Upper lobe of left lung (tissue), 6 donors: ENCODE data around the gene PRSS21. TPM values are rescaled to one million over a fixed set of nuclear protein-coding genes. Genes with fewer than 3 reads are reported as not detected.
A peak's percentile ranks its signal among the peaks of the same experiment; 100 is the strongest.

Experiments used
- ATAC-seq, 2 donors: fragments of 200-7000 bp; cut with Tn5 transposase; one replicate each; pipeline ENCODE4 v1.9.1; 2022; ENCODE audit warnings: mild to moderate bottlenecking in 2 of 2, moderate library complexity in 2 of 2; ENCODE audit not compliant: low FRiP score in 2 of 2
- DNase-seq, 2 donors: peaks; one replicate each; pipeline ENCODE4 v3.0.0-alpha.2; 2019 to 2020
- H3K27ac ChIP-seq, 4 donors: fragments of 200-600 bp; sonication (generic); one replicate each; pipeline ENCODE4 v1.5.1; 2016 to 2019
- H3K27me3 ChIP-seq, 4 donors: fragments of 200-600 bp; sonication (generic); one replicate each; pipeline ENCODE4 v1.5.1; 2017 to 2019
- H3K36me3 ChIP-seq, 4 donors: fragments of 200-600 bp; sonication (generic); one replicate each; pipeline ENCODE4 v1.5.1; 2016 to 2019
- H3K4me1 ChIP-seq, 4 donors: fragments of 200-600 bp; sonication (generic); one replicate each; pipeline ENCODE4 v1.5.1; 2018 to 2019
- H3K4me3 ChIP-seq, 4 donors: fragments of 200-600 bp; sonication (generic); one replicate each; pipeline ENCODE4 v1.5.1; 2017 to 2019; ENCODE audit warnings: mild to moderate bottlenecking in 2 of 4, moderate library complexity in 1 of 4
- H3K9me3 ChIP-seq, 4 donors: fragments of 200-600 bp; sonication (generic); one replicate each; pipeline ENCODE4 v1.5.1; 2018 to 2019
- EP300 ChIP-seq, 4 donors: sonication (generic); formaldehyde crosslinking; IDR thresholded peaks; one replicate each; pipeline ENCODE4 v1.5.1; 2017; ENCODE audit warnings: antibody characterized with exemption in 4 of 4, control low read depth in 2 of 4
- POLR2A ChIP-seq, 4 donors: fragments of 450-650 bp; IDR thresholded peaks; one replicate each; pipeline ENCODE4 v1.5.1; 2016 to 2017; ENCODE audit warnings: antibody characterized with exemption in 4 of 4, mild to moderate bottlenecking in 2 of 4
- POLR2AphosphoS5 ChIP-seq, 2 donors: sonication (generic); formaldehyde crosslinking; IDR thresholded peaks; one replicate each; pipeline ENCODE4 v1.5.1; 2017; ENCODE audit warnings: antibody characterized with exemption in 2 of 2
- WGBS, 2 donors: methylation state at CpG; one replicate each; pipeline ENCODE4 v1.1.5; 2017 to 2018; 5-methylcytosine and 5-hydroxymethylcytosine counted together
- total RNA-seq, 6 donors: library from RNA; depleted of rRNA in 4 of 6; stranded (reverse); fragments of >200 nt in 4 of 6; gene quantifications; one replicate each; pipeline versions ENCODE4 v1.1.0 to v1.2.1, GENCODE V29; 2016 to 2021
- TF ChIP-seq, protein P1 (sequence below), 6 experiments: fragments of 450-650 bp in 4 of 6; fragments of 200-600 bp in 2 of 6; sonication (generic) in 2 of 6; IDR thresholded peaks; one replicate each; pipeline ENCODE4 v1.5.1; 2016 to 2019; ENCODE audit warnings: antibody characterized with exemption in 6 of 6
- donor health status: DM: no; HTN: no; CAD: no; lungs with moderate emphysema.
- donor health status: DM: no; HTN: yes; CAD: no; lungs with severe emphysema.

Gene PRSS21
- 10 to 100 TPM in 3 of 6 donors, 1 to 10 TPM in 2, not detected in 1; 1.2 to 16.2 (median 14.5) TPM for total RNA-seq

GRCh38 chr16:2816751-2817339, at the start of gene PRSS21:
TSS of gene PRSS21 (plus strand) at chr16:2817237. CDS start at chr16:2817269, 32 bp downstream.
- H3K9me3 ChIP-seq = no peaks in the 10 kb centered on the region
- no peak for ATAC-seq
- TF ChIP-seq, protein P1, sequence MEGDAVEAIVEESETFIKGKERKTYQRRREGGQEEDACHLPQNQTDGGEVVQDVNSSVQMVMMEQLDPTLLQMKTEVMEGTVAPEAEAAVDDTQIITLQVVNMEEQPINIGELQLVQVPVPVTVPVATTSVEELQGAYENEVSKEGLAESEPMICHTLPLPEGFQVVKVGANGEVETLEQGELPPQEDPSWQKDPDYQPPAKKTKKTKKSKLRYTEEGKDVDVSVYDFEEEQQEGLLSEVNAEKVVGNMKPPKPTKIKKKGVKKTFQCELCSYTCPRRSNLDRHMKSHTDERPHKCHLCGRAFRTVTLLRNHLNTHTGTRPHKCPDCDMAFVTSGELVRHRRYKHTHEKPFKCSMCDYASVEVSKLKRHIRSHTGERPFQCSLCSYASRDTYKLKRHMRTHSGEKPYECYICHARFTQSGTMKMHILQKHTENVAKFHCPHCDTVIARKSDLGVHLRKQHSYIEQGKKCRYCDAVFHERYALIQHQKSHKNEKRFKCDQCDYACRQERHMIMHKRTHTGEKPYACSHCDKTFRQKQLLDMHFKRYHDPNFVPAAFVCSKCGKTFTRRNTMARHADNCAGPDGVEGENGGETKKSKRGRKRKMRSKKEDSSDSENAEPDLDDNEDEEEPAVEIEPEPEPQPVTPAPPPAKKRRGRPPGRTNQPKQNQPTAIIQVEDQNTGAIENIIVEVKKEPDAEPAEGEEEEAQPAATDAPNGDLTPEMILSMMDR (IDR thresholded peaks at IDR 0.05) = peak in 1 of 6 experiments; percentile 18
- TF ChIP-seq POLR2A (IDR thresholded peaks at IDR 0.05) = no peak
- H3K27me3 ChIP-seq = peaks cover 0 to 10% (median 0%) of the 10 kb centered on the region in 4 donors
- H3K4me1 ChIP-seq = peaks cover 0 to 8% (median 0%) of the 10 kb centered on the region in 4 donors
- H3K4me3 ChIP-seq = peak within 1 kb of the TSS in 2 of 4 donors; percentile 10 to 26
- H3K27ac ChIP-seq = no peak within 1 kb of the TSS
- H3K36me3 ChIP-seq = no peaks in the 10 kb centered on the region
- DNase-seq = peak in 1 of 2 donors; percentile 87
- WGBS, 2 donors = 54 to 73% methylated on average over 17 to 28 of the region's 28 CpGs

- Histone ChIP-seq H3K9me3 (no peaks in the 10 kb centered on the region), H3K4me1 (peaks cover 0 to 15% (median 0%) of the 10 kb centered on the region in 4 donors), H3K4me3 (no peak overlapping the region), H3K27ac (no peak overlapping the region), H3K36me3 (peaks cover 74 to 100% (median 95%) of the 10 kb centered on the region in 4 donors), H3K27me3 (no peaks in the 10 kb centered on the region)
- ATAC-seq (no peak), DNase-seq (no peak)
- TF ChIP-seq POLR2A (IDR thresholded peaks at IDR 0.05) (no peak), POLR2AphosphoS5 (IDR thresholded peaks at IDR 0.05) (no peak), EP300 (IDR thresholded peaks at IDR 0.05) (no peak)
- TF ChIP-seq, protein P1 (IDR thresholded peaks at IDR 0.05) = no peak
- 79 to 80% methylated on average over 14 of the region's 14 CpGs for WGBS, 2 donors
These were observed 49.1 kb upstream of the PRSS21 start for GRCh38 chr16:2767891-2768290.

GRCh38 chr16:2768403-2769089, 48.5 kb upstream of the PRSS21 start:
- DNase-seq (no peak), ATAC-seq (no peak)
- TF ChIP-seq, protein P1 (IDR thresholded peaks at IDR 0.05) = no peak
- TF ChIP-seq EP300 (IDR thresholded peaks at IDR 0.05) = no peak
- no peak for TF ChIP-seq POLR2AphosphoS5 (IDR thresholded peaks at IDR 0.05)
- TF ChIP-seq POLR2A (IDR thresholded peaks at IDR 0.05) = no peak
- Histone ChIP-seq H3K27ac (peak overlapping the region in 1 of 4 donors; percentile 54), H3K36me3 (peaks cover 68 to 100% (median 92%) of the 10 kb centered on the region in 4 donors), H3K4me1 (peaks cover 0 to 15% (median 0%) of the 10 kb centered on the region in 4 donors), H3K9me3 (no peaks in the 10 kb centered on the region), H3K4me3 (no peak overlapping the region), H3K27me3 (no peaks in the 10 kb centered on the region)
- WGBS, 2 donors = 87 to 88% methylated on average over 16 to 17 of the region's 17 CpGs

DNA sequence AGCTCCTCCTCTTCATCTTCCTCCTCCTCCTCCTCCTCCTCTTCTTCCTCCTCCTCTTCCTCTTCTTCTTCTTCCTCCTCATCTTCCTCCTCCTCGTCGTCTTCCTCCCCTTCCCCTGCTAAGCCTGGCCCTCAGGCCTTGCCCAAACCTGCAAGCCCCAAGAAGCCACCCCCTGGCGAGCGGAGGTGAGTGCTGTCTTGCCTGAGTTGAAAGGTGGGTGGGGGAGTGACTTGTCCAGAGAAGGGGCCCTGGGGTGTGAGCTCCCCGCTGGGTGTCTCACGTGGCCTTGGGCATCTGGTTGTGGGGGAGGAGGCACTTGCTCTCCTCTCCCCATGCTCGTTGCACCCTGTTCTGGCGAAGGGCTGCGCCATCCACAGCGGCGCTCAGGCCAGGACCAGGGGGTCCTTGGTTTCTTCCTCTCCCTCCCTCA, 47.9 kb upstream of the PRSS21 start:
- ATAC-seq (no peak), DNase-seq (no peak)
- Histone ChIP-seq H3K27me3 (no peaks in the 10 kb centered on the region), H3K4me3 (no peak overlapping the region), H3K4me1 (peaks cover 0 to 15% (median 0%) of the 10 kb centered on the region in 4 donors), H3K27ac (peak overlapping the region in 1 of 4 donors; percentile 54), H3K9me3 (no peaks in the 10 kb centered on the region), H3K36me3 (peaks cover 62 to 100% (median 89%) of the 10 kb centered on the region in 4 donors)
- 85 to 90% methylated on average over 11 of the region's 11 CpGs for WGBS, 2 donors
- TF ChIP-seq POLR2A (IDR thresholded peaks at IDR 0.05) = no peak
- TF ChIP-seq EP300 (IDR thresholded peaks at IDR 0.05) = no peak
- TF ChIP-seq, protein P1 (IDR thresholded peaks at IDR 0.05) = no peak
- TF ChIP-seq POLR2AphosphoS5 (IDR thresholded peaks at IDR 0.05) = no peak
